NCI-H2107 treated with DMSO at 0.1 percent for 48 hours (cell line): Measurements from ENCODE around the gene FCRL5.
"Not testable (repeated sequence)": the region's sequence is repeated elsewhere in the genome, so short reads cannot be mapped to it uniquely, and the experiment has no call there.

Source experiments
- DNase-seq: peaks from one replicate; lab custom pipeline; 2025; ENCODE audit not compliant: unreplicated experiment; lab: John Stamatoyannopoulos, UW

The FCRL5 gene

GRCh38 chr1:157551694-157552693 is at the start of gene FCRL5:
Gene FCRL5 (minus strand): TSS chr1:157552515. CDS start chr1:157552362, 153 bp downstream.
- no peak for DNase-seq

- no peak for DNase-seq
These were observed 47.9 kb upstream of the FCRL5 start for GRCh38 chr1:157600236-157600635.

GRCh38 chr1:157597959-157598667 is 45.8 kb upstream of the FCRL5 start, which contains the start of gene FCRL4:
Gene FCRL4 (minus strand): TSS chr1:157598085. CDS start chr1:157597944, 141 bp downstream.
- DNase-seq = no peak

- DNase-seq = no peak
These were observed 44.1 kb upstream of the FCRL5 start for GRCh38 chr1:157596384-157596783.

GRCh38 chr1:157595356-157595755 is 43.0 kb upstream of the FCRL5 start:
- DNase-seq = no peak

- no peak for DNase-seq
These were observed 33.7 kb upstream of the FCRL5 start for GRCh38 chr1:157585984-157586383.

- no peak for DNase-seq
These were observed 32.2 kb upstream of the FCRL5 start for GRCh38 chr1:157584503-157584902.

GRCh38 chr1:157580828-157581210 is 28.5 kb upstream of the FCRL5 start:
- no peak for DNase-seq

GRCh38 chr1:157580179-157580827 is 28.0 kb upstream of the FCRL5 start:
- DNase-seq = peak; percentile 27

- DNase-seq = no peak
These were observed 25.1 kb upstream of the FCRL5 start for GRCh38 chr1:157577420-157577819.

GRCh38 chr1:157575744-157576143 is 23.4 kb upstream of the FCRL5 start:
- DNase-seq = no peak

- no peak for DNase-seq
These were observed 22.5 kb upstream of the FCRL5 start for GRCh38 chr1:157574836-157575235.

- no peak for DNase-seq
These were observed 14.4 kb upstream of the FCRL5 start for GRCh38 chr1:157566484-157567300.

GRCh38 chr1:157562515-157562914 is 10.2 kb upstream of the FCRL5 start:
- no peak for DNase-seq

GRCh38 chr1:157558119-157558518 is 5.8 kb upstream of the FCRL5 start:
- DNase-seq = no peak

- DNase-seq = not testable (repeated sequence)
These were observed 4.2 kb downstream of the FCRL5 start for GRCh38 chr1:157548081-157548480.

GRCh38 chr1:157542676-157543075 is 9.6 kb downstream of the FCRL5 start:
- no peak for DNase-seq

GRCh38 chr1:157540852-157541251 is 11.5 kb downstream of the FCRL5 start:
- DNase-seq = no peak

GRCh38 chr1:157540160-157540748 is 12.1 kb downstream of the FCRL5 start:
- no peak for DNase-seq

GRCh38 chr1:157539568-157539967 is 12.7 kb downstream of the FCRL5 start:
- DNase-seq = no peak
